Erythroblast (primary cell): ENCODE measurements around the gene TMEM156.

Experiments
- GATA1 ChIP-seq: IDR thresholded peaks from 2 replicates; pipeline ENCODE4 v1.6.1; 2011; ENCODE audit warnings: low read depth, mild to moderate bottlenecking, control low read depth, low read length, moderate library complexity
- POLR2A ChIP-seq: IDR thresholded peaks from 2 replicates; pipeline ENCODE4 v1.6.1; 2011; ENCODE audit warnings: mild to moderate bottlenecking, low read length

- no peak for TF ChIP-seq POLR2A
- TF ChIP-seq GATA1: no peak
These were observed 83.7 kb downstream of the TMEM156 start for GRCh38 chr4:38948551-38948950.
